ENCODE data around the gene CFAP46. TPM values are rescaled to one million over a fixed set of nuclear protein-coding genes. Genes with fewer than 3 reads are reported as not detected.
"Not testable (repeated sequence)": the region's sequence is repeated elsewhere in the genome, so short reads cannot be mapped to it uniquely, and the experiment has no call there.

The CFAP46 gene
- total and polyA plus RNA-seq, 9 of the 15 experiments (the other 6 are each of a cell fraction or from before 2014, with no cell fraction given), result not detected

GRCh38 chr10:132904181-132904813 lies 38.1 kb downstream of the CFAP46 start (continued):
- no peak for TF ChIP-seq TAF1 (IDR thresholded peaks at IDR 0.05; ENCODE audit: control insufficient read depth, extremely low read depth, insufficient read depth, low read length, severe bottlenecking)
- no peak for TF ChIP-seq NR2C2 (CRISPR knock-in tag; IDR thresholded peaks at IDR 0.05)
- TF ChIP-seq NR2C2 (tag; IDR thresholded peaks at IDR 0.05), result no peak
- TF ChIP-seq ZNF408 (CRISPR knock-in tag; IDR thresholded peaks at IDR 0.05; ENCODE audit: low read depth), result no peak
- no peak for TF ChIP-seq CBX3 (IDR thresholded peaks at IDR 0.05; ENCODE audit: borderline replicate concordance in 1 of 2, low read length in 2 of 2)
- peak; percentile 51; the same call in 1 of the 2 replicates for TF ChIP-seq STAG1 (CRISPR knock-in tag; IDR thresholded peaks at IDR 0.05; ENCODE audit: borderline replicate concordance)
- TF ChIP-seq CTCF (IDR thresholded peaks at IDR 0.05 in 2 of 3, conservative IDR thresholded peaks at IDR 0.05 in 1 of 3; ENCODE audit: insufficient read depth in 2 of 3, low read depth in 1 of 3, low read length in 3 of 3), result peak; percentile 65 to 74 (median 68)
- TF ChIP-seq NFE2 (IDR thresholded peaks at IDR 0.05; ENCODE audit: low read depth), result no peak
- no peak for TF ChIP-seq ZSCAN29 (IDR thresholded peaks at IDR 0.05)
- no peak for TF ChIP-seq RBM34 (IDR thresholded peaks at IDR 0.05; ENCODE audit: borderline replicate concordance, insufficient read depth, low read length)
- no peak for TF ChIP-seq ZBTB17 (CRISPR knock-in tag; IDR thresholded peaks at IDR 0.05)
- TF ChIP-seq BRD4 (IDR thresholded peaks at IDR 0.05), result no peak
- TF ChIP-seq ZBTB33 (CRISPR knock-in tag; IDR thresholded peaks at IDR 0.05), result no peak

- H3K79me2 ChIP-seq (ENCODE audit: control insufficient read depth, insufficient read depth, low read length); H3K27ac ChIP-seq (ENCODE audit: extremely low read depth, low read depth, low read length); BruUV-seq (replicated peaks); H3K9me3 ChIP-seq (replicated peaks; ENCODE audit: control insufficient read depth, insufficient read depth, low read depth, low read length); H2AFZ ChIP-seq (ENCODE audit: low read depth, low read length); H3K4me2 ChIP-seq (ENCODE audit: insufficient read depth, low read length); H3K4me3 ChIP-seq; H3K4me1 ChIP-seq (replicated peaks in 1 of 2; ENCODE audit: control insufficient read depth in 2 of 2, insufficient read depth in 2 of 2, low read length in 2 of 2); CTCF ChIA-PET (ENCODE audit: low intra/inter-chr PET ratio); FAIRE-seq; H4K20me1 ChIP-seq (replicated peaks; ENCODE audit: control insufficient read depth, insufficient read depth, low read length); DNase-seq (ENCODE audit: extremely low read depth in 1 of 4, low spot score in 3 of 4); ATAC-seq; H3K9ac ChIP-seq (ENCODE audit: insufficient read depth in 1 of 2, low read depth in 2 of 2, low read length in 2 of 2); in situ Hi-C loops (cut with MboI); POLR2A ChIA-PET; intact Hi-C loops (cut with micrococcal nuclease); H3K9me1 ChIP-seq (ENCODE audit: control insufficient read depth, insufficient read depth, low read length); H3K36me3 ChIP-seq (ENCODE audit: control insufficient read depth, insufficient read depth, low read length): not testable (repeated sequence)
- 0% methylated on average over 12 of the region's 19 CpGs for WGBS (ENCODE audit: insufficient coverage, low coverage, missing lambda C conversion rate)
- H3K27me3 ChIP-seq (ENCODE audit: control insufficient read depth in 2 of 2, insufficient read depth in 2 of 2, low read length in 2 of 2), result peaks cover 0 to 28% of the 10 kb centered on the region in 2 experiments; a peak in 2 of 5 replicates
Observed at GRCh38 chr10:132902656-132903575, 39.5 kb downstream of the CFAP46 start.
